Dedifferentiated amniotic fluid mesenchymal stem cell (primary cell): ENCODE measurements around the gene STX7.
"Not testable (repeated sequence)": the region's sequence is repeated elsewhere in the genome, so short reads cannot be mapped to it uniquely, and the experiment has no call there.

ENCODE experiments used
- DNase-seq: peaks from one replicate; pipeline ENCODE4 v3.0.0-alpha.2; 2016; ENCODE audit errors: extremely low spot score

STX7 gene

GRCh38 chr6:132512638-132513632 is at the start of gene STX7:
STX7 (minus strand) TSS chr6:132513116; CDS start chr6:132503530, 9,586 bp downstream.
- DNase-seq: peak; percentile 87

- not testable (repeated sequence) for DNase-seq
These were observed 47.2 kb upstream of the STX7 start for GRCh38 chr6:132560087-132560486.

- no peak for DNase-seq
These were observed 39.5 kb upstream of the STX7 start, which contains the start of gene TAAR8 for GRCh38 chr6:132552372-132552771. TAAR8 (plus strand) TSS chr6:132552672; CDS start chr6:132552693, 21 bp downstream.

GRCh38 chr6:132551214-132551613 is 38.3 kb upstream of the STX7 start:
- no peak for DNase-seq

GRCh38 chr6:132548746-132549463 is 36.0 kb upstream of the STX7 start:
- no peak for DNase-seq

GRCh38 chr6:132544826-132545225 is 31.9 kb upstream of the STX7 start:
- no peak for DNase-seq

- DNase-seq: no peak
These were observed 25.1 kb upstream of the STX7 start, which contains the start of gene TAAR9 for GRCh38 chr6:132537977-132538376. TAAR9 (plus strand) TSS chr6:132538277; CDS start chr6:132538290, 13 bp downstream.

- DNase-seq: no peak
These were observed 24.2 kb upstream of the STX7 start for GRCh38 chr6:132537145-132537544.

GRCh38 chr6:132534546-132534945 is 21.6 kb upstream of the STX7 start:
- DNase-seq: not testable (repeated sequence)

- peak; percentile 49 for DNase-seq
These were observed 17.5 kb upstream of the STX7 start for GRCh38 chr6:132530293-132530974.

GRCh38 chr6:132527791-132528190 is 14.9 kb upstream of the STX7 start:
- DNase-seq: no peak

GRCh38 chr6:132526461-132526860 is 13.5 kb upstream of the STX7 start:
- no peak for DNase-seq

- no peak for DNase-seq
These were observed 12.9 kb upstream of the STX7 start for GRCh38 chr6:132525866-132526265.

GRCh38 chr6:132524646-132525045 is 11.7 kb upstream of the STX7 start:
- no peak for DNase-seq

- no peak for DNase-seq
These were observed 8.0 kb upstream of the STX7 start for GRCh38 chr6:132520953-132521352.

GRCh38 chr6:132515386-132515785 is 2.5 kb upstream of the STX7 start:
- DNase-seq: peak; percentile 58

- peak; percentile 50 for DNase-seq
These were observed 1.1 kb upstream of the STX7 start for GRCh38 chr6:132513831-132514545.

- no peak for DNase-seq
These were observed 626 bp downstream of the STX7 start for GRCh38 chr6:132512342-132512637.

- DNase-seq: no peak
These were observed 1.1 kb downstream of the STX7 start for GRCh38 chr6:132511831-132512220.

- DNase-seq: no peak
These were observed 1.6 kb downstream of the STX7 start for GRCh38 chr6:132511210-132511830.
